Uterus (tissue), 2 donors: ENCODE data around the gene VPS4B.

ENCODE experiments used
- POLR2A ChIP-seq, 2 donors: fragments of 450-650 bp; IDR thresholded peaks; one replicate each; pipeline ENCODE4 v1.6.1; 2016; ENCODE audit warnings: antibody characterized with exemption in 2 of 2, mild to moderate bottlenecking in 1 of 2, moderate library complexity in 1 of 2
- TF ChIP-seq, protein P1 (sequence below), 4 experiments: fragments of 200-600 bp in 2 of 4; fragments of 450-650 bp in 2 of 4; sonication (generic) in 2 of 4; IDR thresholded peaks; one replicate each; pipeline ENCODE4 v1.5.1; 2016 to 2019; ENCODE audit warnings: antibody characterized with exemption in 4 of 4, mild to moderate bottlenecking in 2 of 4, moderate library complexity in 1 of 4

DNA sequence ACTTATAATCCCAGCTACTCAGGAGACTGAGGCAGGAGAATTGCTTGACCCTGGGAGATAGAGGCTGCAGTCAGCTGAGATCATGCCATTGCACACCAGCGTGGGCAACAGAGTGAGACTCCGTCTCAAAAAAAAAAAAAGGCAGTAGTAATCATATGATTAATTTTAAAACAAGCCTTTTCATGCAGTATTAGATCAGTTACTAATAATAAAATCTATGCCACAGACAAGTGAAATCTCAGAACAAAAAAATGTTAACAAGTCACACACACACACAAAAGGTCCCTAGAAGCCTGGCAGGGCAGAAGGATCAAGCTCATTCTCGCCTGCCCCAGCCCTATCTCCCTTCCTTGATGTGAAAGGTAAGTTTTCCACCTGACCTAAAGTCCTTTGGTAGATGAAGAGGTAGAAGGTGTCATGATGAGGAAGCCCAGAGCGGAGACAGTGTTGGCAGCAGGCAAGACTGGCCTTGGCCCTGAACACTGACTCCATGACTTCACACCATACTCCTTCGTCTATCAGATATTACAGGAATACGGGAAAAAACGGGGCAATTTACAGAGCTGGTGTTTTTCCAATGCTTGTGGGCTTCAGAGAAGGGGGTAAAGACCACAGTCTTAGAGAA, 65.9 kb downstream of the VPS4B start:
- TF ChIP-seq, protein P1, sequence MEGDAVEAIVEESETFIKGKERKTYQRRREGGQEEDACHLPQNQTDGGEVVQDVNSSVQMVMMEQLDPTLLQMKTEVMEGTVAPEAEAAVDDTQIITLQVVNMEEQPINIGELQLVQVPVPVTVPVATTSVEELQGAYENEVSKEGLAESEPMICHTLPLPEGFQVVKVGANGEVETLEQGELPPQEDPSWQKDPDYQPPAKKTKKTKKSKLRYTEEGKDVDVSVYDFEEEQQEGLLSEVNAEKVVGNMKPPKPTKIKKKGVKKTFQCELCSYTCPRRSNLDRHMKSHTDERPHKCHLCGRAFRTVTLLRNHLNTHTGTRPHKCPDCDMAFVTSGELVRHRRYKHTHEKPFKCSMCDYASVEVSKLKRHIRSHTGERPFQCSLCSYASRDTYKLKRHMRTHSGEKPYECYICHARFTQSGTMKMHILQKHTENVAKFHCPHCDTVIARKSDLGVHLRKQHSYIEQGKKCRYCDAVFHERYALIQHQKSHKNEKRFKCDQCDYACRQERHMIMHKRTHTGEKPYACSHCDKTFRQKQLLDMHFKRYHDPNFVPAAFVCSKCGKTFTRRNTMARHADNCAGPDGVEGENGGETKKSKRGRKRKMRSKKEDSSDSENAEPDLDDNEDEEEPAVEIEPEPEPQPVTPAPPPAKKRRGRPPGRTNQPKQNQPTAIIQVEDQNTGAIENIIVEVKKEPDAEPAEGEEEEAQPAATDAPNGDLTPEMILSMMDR (IDR thresholded peaks at IDR 0.05) = no peak
- TF ChIP-seq POLR2A (IDR thresholded peaks at IDR 0.05) = no peak
